ENCODE data around the gene SPAG5.

DNA sequence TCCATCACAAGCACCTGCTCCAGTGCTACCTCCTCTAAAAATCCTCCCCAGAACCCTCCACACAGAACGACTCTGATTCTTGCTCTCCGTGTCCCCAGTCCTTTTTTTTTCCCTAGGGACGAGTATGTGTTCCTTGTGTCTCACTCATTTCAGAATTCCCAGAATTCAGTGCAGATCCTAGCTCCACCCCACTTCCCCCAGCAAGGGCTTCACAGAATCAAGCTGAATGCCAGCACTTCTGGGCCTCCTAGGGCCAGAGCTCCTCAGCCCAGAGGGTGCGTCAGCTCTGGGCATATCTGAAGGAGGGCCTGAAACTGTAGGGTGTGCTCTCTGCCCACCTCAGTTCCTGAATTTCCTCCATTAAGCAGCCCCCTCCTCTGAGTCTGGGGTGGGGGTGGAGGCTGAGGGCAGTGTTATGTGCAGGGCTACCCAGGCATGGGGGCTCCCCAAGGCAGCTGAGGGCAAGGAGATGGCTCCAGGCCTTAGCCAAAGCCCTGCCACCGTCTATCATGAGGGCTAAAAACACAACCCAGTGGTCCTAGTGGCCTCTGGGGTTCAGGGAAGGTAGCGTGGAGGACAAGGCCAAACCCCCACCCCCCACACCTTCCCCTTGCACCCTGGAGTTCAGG lies 52.9 kb downstream of the SPAG5 start:
- TF ChIP-seq EZH2 (optimal IDR thresholded peaks at IDR 0.05; ENCODE audit: low read depth, low read length) (no peak), EZH2phosphoT487 (IDR thresholded peaks at IDR 0.05; ENCODE audit: low read length) (no peak)
- TF ChIP-seq, protein P1, sequence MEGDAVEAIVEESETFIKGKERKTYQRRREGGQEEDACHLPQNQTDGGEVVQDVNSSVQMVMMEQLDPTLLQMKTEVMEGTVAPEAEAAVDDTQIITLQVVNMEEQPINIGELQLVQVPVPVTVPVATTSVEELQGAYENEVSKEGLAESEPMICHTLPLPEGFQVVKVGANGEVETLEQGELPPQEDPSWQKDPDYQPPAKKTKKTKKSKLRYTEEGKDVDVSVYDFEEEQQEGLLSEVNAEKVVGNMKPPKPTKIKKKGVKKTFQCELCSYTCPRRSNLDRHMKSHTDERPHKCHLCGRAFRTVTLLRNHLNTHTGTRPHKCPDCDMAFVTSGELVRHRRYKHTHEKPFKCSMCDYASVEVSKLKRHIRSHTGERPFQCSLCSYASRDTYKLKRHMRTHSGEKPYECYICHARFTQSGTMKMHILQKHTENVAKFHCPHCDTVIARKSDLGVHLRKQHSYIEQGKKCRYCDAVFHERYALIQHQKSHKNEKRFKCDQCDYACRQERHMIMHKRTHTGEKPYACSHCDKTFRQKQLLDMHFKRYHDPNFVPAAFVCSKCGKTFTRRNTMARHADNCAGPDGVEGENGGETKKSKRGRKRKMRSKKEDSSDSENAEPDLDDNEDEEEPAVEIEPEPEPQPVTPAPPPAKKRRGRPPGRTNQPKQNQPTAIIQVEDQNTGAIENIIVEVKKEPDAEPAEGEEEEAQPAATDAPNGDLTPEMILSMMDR (IDR thresholded peaks at IDR 0.05; ENCODE audit: low read length), result no peak
